Measurements from ENCODE around the gene SCN9A.

- no peak for TF ChIP-seq MYC (IDR thresholded peaks at IDR 0.05; ENCODE audit: insufficient read depth, insufficient read length, insufficient replicate concordance, low read length, severe bottlenecking)
- no peak for TF ChIP-seq PBX3 (IDR thresholded peaks at IDR 0.05; ENCODE audit: insufficient replicate concordance, low read depth, low read length)
- no peak for TF ChIP-seq POLR2A (IDR thresholded peaks at IDR 0.05; ENCODE audit: low read depth, low read length)
- TF ChIP-seq EGR1 (IDR thresholded peaks at IDR 0.05; ENCODE audit: borderline replicate concordance in 1 of 2, low read depth in 2 of 2, low read length in 2 of 2): no peak
- TF ChIP-seq CTCF (IDR thresholded peaks at IDR 0.05 in 2 of 3, conservative IDR thresholded peaks at IDR 0.05 in 1 of 3; ENCODE audit: control insufficient read depth in 2 of 3, extremely low read depth in 1 of 3, insufficient read depth in 1 of 3, low read depth in 3 of 3, low read length in 3 of 3): no peak
- no peak for TF ChIP-seq PKNOX1 (IDR thresholded peaks at IDR 0.05)
- no peak for TF ChIP-seq ZZZ3 (IDR thresholded peaks at IDR 0.05; ENCODE audit: control insufficient read depth, insufficient read length, low read depth)
- no peak for TF ChIP-seq ZNF274 (IDR thresholded peaks at IDR 0.05; ENCODE audit: insufficient read depth, insufficient read length)
Observed at GRCh38 chr2:166157578-166157977, 218.2 kb downstream of the SCN9A start.

Measured in GM12878 (cell line).